HG02852 (cell line): ENCODE measurements around the gene REC114.

Experiments
- ATAC-seq: cut with Tn5 transposase; IDR thresholded peaks from one replicate; pipeline ENCODE4 v1.9.1; 2021; ENCODE audit warnings: mild to moderate bottlenecking, moderate library complexity; ENCODE audit not compliant: unreplicated experiment

The REC114 gene

DNA sequence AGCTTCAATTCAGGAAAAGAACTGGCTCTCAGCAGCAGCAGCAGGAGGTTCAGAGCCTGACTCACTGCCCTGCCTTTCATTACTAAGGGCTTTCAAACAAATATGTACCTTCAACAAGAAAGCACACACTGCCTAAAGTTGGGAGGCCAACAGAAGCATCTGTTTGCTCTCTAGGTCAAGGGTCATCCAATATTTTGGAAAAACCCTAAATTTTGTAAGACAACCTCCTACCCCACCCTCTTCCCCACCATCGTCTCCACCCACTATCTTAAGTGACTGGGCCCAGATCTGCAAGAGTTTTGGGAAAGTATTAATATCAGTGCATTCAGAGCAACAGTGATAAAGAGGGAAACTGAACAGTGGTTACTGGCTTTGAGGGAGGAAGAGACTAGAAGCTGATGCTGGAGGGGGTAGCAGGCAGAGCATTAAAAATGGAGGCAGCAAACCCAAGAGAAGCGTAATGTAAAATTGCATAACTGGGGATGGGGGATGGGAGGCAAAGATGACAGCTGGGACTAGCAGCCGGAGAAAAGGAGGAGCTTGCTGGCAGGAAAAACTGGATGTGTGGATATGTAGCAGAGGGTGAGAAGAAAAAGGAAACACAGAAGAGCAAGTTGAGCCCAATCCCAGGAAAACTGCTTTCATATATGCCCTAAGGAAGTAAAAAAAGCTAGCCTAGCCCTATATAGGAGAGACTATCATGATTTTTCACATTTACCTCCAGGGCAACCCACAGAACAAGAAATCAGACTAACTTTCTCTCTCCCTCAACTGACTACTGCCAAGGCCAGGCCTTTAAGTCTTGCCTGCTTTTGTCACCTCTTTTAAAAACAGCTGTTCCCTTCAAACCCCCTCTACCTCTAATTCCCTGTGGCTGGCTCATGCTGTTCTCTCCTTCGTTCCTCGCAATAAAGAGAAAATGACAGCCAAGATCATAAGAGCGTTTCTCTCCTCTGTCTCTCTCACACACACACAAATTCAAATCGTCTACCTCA, 158.8 kb downstream of the REC114 start:
- ATAC-seq = no peak

GRCh38 chr15:73602446-73602843, 159.5 kb downstream of the REC114 start:
- ATAC-seq = no peak

DNA sequence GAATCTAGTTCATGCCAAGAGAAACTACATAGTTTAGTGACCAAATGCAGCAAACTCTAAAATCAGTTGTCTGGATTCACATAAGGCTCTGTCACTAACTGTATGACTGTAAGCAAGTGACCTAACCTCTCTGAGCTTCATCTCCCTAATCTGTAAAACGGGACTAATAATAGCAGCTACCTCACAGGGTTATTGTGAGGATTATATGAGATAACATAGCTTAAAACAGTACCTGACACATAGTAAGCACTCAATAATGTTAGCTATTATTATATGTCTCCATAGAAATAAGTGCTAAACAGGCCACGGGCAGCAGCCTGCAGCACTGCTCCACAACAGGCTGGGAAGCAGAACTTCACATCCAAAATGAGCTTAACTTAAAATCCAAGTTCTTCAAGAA, 160.0 kb downstream of the REC114 start:
- no peak for ATAC-seq

DNA sequence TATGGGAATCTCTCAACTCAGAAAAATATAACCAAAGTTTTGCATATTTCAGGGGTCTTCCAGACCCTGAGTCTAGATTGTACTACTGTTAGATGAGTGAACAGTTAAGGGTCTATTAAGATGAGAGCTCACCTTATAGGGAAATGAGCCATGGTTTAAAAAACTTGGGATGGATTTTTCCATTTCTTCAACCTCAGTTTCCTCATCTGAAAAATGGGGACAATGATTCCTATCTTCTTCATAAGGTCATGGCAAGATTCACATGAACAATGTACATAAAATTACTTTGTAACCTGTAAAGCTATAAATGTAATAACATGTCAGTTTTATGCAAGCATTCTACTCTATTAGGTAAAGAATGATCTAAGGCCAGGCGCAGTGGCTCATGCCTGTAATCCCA, 161.5 kb downstream of the REC114 start:
- ATAC-seq = no peak

- no peak for ATAC-seq
These were observed 162.9 kb downstream of the REC114 start for GRCh38 chr15:73605759-73606436.

DNA sequence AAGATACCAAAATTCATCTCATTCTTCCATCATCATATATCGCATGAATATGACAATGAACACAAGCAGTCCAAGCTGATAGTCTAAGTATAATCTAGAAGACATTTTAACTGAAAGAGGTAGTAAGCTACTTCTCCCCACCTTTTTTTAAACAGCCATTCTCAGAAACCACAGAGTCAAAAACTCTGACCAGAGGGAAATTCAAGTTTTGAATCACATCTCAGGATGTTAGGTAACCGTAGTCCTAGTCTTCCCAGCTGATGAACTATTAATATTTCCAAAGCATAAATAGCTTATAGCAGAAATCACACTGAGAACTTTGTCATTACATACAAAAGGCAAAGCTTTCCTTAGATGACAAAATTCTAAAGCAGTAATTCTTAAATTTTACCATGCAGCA, 164.4 kb downstream of the REC114 start:
- ATAC-seq = peak; percentile 50

- ATAC-seq = peak; percentile 15
These were observed 164.9 kb downstream of the REC114 start for GRCh38 chr15:73607843-73608242.

DNA sequence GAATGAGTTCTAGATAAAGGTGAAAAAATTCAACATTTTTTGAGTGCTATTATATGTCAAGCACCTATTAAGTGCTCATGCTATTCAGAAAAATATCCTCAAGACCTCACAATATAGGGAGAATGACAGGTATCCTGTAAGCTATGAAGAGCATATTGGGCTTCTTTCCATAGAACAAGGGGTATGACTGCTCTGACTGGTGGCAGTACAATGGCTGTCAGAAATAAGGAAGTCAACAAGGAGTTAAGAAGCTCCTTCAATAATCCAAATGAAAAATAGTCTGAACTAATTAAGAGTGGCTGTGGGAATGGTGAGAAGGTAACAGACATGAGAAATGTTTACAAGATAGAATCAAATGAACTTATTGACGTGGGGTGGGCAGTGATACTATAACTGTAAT, 165.5 kb downstream of the REC114 start:
- no peak for ATAC-seq

- no peak for ATAC-seq
These were observed 166.0 kb downstream of the REC114 start for GRCh38 chr15:73608941-73609340.
